Measurements from ENCODE around the gene CYB561D2.

Gene CYB561D2

DNA sequence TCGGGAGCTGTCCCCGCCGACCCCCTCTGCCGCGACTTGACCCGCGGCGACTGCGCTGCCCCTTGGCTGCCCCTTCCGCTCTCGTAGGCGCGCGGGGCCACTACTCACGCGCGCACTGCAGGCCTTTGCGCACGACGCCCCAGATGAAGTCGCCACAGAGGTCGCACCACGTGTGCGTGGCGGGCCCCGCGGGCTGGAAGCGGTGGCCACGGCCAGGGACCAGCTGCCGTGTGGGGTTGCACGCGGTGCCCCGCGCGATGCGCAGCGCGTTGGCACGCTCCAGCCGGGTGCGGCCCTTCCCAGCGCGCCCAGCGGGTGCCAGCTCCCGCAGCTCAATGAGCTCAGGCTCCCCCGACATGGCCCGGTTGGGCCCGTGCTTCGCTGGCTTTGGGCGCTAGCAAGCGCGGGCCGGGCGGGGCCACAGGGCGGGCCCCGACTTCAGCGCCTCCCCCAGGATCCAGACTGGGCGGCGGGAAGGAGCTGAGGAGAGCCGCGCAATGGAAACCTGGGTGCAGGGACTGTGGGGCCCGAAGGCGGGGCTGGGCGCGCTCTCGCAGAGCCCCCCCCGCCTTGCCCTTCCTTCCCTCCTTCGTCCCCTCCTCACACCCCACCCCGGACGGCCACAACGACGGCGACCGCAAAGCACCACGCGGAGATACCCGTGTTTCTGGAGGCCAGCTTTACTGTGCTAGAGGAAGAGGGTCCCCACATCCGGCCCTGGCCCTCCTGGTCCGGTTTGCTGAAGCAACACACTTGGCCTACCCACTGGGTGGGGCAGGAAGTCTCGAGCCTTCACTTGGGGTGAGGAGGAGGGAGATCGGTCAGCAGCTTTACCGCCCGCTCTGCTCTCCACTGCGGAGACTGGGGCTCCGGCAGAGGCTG is 10.0 kb upstream of the CYB561D2 start, which contains the start of gene RASSF1:
TSS of gene RASSF1 (minus strand) at position 389 of the 882 bp plus-strand sequence. CDS start at position 358, 31 bp downstream.
- in situ Hi-C loops (cut with HindIII; ENCODE audit: low sequenced_read_pairs): no loop called here

DNA sequence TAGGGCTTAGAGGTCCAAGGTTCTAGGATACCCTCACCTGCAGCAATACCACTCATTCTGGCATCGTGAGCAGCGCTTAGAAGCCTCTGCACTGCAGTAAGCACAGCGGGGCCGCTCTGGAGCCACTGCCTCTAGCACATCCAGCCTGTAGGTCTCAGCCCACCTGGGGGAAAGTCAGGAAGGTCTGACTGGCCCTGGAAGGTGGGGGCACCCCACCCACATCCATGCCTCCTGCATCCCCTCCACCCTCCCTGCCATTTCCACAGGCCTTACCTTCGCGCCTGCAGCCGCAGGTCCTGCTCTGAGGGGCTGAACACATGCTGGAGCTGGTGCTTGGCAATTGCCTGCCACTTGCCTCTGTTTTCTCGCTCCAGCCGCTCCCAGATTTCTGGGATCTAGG is 9.1 kb upstream of the CYB561D2 start:
- in situ Hi-C loops (cut with HindIII; ENCODE audit: low sequenced_read_pairs): no loop called here

DNA sequence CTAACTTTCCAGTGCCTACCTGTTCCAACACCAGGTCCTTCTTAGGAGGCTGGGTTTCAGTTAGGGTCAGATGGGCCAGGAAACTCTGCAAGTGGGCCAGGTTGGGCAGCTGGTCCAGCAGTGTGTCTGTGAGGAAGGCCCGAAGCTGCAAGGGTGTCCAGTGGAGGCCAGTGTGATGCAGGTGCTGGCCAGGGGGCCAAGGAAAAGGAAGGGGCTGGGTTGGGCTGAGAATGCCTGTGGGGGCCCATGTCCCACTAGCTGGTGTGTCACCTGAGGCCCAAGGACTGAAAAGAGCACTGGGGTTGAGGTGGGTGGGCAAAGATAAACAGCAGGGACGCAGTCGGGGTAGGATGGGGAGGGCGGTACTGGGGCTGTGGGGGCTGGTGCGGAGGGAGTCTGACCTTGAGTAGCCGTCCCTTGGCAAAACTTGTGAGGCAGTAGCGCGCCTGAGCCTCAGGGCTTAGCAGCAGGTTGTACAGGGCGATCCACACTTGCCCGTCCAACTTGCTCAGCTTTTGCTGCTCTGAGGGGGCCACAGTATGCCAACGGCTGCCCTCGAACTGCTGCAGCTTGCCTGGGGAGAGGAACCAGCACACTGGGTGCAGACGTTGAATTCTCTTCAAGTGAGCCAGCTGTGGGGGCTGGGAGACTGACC is 8.5 kb upstream of the CYB561D2 start:
- in situ Hi-C loops (cut with HindIII; ENCODE audit: low sequenced_read_pairs): no loop called here

DNA sequence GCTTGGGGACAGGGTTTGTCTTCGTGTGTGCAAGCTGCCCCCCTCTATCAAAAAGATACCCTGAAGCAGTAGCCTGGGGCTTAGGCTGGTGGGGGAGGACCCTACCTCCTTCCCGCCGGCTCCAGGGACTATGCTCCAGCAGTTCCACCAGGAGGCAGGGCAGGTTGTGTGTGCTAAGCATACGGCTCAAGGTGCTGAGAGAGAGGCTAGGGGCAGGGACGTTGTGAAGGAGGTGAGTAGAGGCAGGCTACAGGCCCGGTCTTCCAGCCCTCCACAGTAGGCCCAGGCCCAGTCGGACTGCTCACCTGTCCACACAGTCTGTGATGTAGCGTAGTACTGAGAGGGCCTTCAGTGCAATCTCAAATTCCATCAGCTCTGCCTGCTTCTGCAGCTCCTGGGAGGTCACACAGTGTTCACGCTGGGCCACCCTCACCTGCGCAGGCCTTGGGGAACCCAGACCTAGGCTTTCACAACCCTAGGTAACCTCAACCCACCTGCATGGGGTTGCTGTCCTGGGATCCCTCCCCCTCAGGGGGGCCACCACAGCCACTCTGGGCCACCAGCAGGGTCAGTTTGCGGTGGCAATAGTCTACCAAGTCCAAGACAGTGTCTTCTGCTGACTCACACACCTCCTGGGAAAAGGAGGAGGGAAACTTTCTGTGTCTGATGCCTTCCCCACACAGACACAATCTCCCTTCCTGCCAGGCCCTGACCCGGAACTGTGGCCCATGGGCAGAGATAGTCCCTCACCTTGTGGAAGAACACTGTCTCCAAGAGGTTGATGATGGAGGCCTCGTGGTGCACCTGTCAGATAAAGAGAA is 7.6 kb upstream of the CYB561D2 start:
- in situ Hi-C loops (cut with HindIII; ENCODE audit: low sequenced_read_pairs): no loop called here

DNA sequence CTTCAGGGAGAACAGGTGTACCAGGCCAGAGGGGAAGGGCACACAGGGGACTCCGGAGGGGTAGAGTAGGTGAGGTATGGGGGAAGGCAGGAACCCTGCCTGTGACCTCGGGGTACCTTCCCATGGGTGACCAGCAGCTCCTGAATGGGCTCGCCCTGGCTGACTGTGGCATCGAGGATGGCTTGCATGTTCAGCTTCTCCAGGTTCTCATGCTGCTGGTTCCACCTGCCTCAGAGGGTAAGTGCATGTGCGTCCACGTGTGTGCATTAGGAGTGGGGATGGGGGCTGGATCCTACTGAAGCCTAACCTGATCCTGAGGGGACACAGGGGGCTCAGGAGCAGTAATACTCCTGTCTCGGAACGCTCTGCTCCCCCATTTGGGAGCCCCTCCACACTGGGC is 5.7 kb upstream of the CYB561D2 start:
- in situ Hi-C loops (cut with HindIII; ENCODE audit: low sequenced_read_pairs): no loop called here

DNA sequence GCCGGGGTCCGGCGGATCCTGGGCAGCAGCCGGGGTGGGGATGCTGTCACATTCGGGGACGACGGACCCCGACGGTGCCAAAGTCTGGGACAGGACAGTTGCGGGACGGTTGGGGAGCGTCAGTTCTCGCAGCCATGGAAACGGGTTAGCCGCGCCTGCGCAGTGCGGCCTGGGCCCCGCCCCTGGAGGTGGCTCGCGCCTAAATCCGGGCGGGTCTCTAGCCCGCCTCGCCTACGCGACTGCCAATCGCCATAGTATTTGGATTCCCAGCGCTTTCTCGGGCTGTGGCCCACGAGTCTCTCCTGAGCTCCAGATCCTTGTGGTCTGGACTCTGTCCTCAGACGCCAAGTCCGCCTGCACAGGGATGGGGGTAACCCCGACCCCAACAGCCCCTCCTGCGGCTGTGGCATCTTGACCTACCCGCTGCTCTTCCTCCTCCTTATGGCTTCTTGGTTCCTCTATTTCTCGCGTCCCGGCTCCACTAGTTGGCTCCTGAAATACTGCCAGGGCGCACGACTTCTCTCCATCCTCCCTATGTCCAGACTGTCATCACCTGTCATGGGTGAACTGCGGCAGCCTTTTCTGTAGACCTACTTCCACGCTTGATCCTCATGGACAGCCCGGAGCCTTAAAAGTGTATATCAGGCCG is 5.0 kb upstream of the CYB561D2 start, which contains the start of gene ZMYND10:
TSS of gene ZMYND10 (minus strand) at position 147 of the 649 bp plus-strand sequence. CDS start 153 bp downstream, outside the sequence.
- in situ Hi-C loops (cut with HindIII; ENCODE audit: low sequenced_read_pairs): no loop called here

DNA sequence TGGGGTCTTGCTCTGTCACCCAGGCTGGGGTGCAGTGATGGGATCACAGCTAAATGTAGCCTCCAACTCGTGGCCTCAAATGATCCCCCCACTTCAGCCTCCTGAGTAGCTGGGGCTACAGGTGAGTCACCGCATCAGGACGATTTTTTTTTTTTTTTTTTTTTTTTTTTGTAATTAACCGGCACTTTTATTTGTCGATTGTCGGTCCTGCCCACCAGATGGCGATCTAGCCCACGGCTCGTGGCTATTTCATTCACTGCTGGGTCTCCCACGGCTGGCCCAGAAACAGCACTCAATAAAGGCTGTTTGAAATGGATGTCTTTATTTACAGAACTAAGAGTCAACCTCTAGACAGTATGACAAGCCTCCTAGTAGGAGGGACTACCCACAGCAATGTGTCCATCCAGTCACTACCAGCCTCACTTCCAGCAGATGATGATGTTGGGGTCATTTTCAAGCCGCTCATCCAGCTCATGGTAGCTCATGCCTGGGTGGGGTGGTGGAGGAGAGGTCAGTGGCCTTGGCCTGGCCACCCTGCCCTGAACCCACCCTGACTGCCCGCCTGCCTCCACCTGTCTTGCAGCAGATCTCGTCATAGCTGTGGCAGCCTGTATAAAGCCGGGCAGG is 3.4 kb upstream of the CYB561D2 start:
- in situ Hi-C loops (cut with HindIII; ENCODE audit: low sequenced_read_pairs): no loop called here

DNA sequence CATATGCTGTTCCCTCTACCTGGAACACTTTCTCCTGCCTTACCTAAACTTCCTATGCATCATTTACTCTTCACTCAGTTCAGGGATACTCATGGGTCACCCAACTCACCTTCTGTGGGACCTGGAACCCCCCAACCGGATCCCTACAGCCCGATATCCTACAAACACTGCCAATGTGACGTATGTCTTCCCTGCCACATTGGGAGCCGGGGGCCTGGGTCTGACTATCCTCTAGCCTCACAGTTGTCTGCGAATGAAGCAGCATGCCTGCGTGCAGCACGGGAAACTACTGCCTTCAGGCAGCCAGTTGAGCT is 492 bp upstream of the CYB561D2 start:
- in situ Hi-C loops (cut with HindIII; ENCODE audit: low sequenced_read_pairs): loop anchor here (5.0 kb wide), 1 partner anchor 187 kb away; no protein-coding TSS in a partner anchor

DNA sequence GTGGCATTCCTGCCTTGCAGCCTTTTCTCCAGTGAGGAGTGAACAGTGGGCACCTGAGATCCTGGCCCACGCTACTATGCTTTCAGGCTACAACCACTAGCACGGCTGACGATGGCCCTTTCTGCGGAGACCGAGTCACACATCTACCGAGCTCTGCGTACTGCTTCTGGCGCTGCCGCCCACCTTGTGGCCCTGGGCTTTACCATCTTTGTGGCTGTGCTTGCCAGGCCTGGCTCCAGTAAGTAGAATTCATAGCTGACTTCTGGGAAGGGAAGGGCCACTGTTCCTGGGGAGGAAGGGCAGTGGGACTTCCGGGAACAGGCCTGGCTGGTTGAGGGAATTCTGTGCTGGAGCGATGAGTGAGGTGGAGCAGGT is 648 bp downstream of the CYB561D2 start:
- in situ Hi-C loops (cut with HindIII; ENCODE audit: low sequenced_read_pairs): loop anchor here (5.0 kb wide), 1 partner anchor 186 kb away; no protein-coding TSS in a partner anchor

DNA sequence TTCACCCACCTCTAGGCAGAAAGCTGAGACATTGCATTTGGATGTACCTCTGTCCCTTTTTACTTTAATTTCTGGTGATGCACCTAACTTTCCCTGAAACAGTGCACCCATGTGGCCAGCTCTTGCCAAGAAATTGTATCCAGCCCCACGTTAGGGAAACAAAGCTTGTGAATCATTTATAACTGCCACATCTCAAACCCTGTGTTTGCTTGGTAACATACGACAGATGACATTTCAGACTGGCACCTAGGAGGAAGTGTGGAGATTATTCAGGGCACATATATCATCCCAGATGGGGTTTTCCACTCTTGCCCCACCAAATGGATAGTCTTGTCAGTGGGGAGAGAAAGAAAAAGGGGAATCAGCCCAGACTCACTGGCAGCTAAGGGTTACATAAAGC is 2.1 kb downstream of the CYB561D2 start:
- in situ Hi-C loops (cut with HindIII; ENCODE audit: low sequenced_read_pairs): loop anchor here (5.0 kb wide), 1 partner anchor 185 kb away; no protein-coding TSS in a partner anchor

DNA sequence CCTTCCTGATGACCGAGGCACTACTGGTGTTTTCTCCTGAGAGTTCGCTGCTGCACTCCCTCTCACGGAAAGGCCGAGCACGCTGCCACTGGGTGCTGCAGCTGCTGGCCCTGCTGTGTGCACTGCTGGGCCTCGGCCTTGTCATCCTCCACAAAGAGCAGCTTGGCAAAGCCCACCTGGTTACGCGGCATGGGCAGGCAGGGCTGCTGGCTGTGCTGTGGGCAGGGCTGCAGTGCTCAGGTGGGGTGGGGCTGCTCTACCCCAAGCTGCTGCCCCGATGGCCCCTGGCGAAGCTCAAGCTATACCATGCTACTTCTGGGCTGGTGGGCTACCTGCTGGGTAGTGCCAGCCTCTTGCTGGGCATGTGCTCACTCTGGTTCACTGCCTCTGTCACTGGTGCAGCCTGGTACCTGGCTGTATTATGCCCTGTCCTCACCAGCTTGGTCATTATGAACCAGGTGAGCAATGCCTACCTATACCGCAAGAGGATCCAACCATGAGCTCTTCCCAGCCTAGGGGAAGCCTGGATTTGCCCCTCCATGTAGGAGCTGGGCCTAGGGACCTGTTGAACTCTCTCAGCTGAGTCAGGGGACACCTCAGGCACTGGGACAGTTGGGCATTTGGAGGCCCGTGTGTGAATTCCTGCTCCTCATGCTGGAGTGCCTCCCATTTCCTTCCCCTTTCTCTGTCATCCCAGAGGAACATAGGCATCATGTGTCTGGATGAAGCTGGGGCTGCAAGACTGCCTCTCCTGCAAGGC is 2.8 kb downstream of the CYB561D2 start:
- in situ Hi-C loops (cut with HindIII; ENCODE audit: low sequenced_read_pairs): loop anchor here (5.0 kb wide), 1 partner anchor 184 kb away; no protein-coding TSS in a partner anchor

DNA sequence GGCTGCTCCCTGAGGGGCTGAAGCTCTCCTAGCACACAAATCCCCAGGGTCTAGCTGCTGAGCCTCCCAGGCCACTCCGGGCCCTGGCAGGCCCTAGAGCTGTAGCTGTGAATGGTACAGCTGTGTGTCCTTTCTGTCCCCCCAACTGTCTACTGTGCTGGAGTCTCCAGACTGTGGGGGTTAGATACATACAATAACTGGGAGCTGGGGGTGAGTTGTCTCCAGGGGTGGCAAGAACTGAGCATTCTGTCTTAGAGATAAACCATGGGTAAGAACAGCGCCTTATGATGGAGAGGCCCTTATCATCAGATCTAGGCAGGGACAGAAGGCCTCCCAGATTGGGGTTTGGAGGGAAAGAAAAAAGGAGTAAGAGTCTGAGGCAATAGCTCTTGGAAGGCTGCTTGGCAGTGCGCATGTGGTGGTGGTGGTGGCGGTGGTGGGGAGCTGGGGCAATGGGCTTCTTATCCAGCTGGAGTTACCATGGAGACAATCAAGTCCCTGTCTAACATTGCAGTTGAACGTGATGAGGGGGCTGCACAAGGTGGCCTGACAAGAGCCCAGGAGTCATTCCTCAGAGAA is 3.6 kb downstream of the CYB561D2 start:
- in situ Hi-C loops (cut with HindIII; ENCODE audit: low sequenced_read_pairs): loop anchor here (5.0 kb wide), 1 partner anchor 183 kb away; no protein-coding TSS in a partner anchor

DNA sequence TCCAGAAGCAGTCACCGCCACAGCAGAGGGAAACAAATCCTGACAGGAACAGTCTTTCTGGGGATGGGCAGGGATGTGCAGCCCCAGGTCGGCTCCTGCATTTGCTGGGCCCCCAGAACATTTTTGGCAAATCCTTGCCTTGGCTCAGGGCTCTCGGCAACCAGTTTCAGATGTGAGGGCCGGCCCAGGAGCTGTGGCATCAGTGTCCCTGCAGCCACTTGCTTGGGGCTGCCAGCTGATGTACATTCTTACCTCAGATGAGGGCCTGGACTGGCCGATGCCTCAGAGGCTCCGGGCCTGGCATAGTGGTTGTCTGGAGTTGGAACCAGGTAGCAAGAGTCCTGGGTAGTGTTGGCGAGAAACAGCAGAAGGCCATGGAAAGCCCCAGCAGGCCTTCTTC is 4.2 kb downstream of the CYB561D2 start:
- in situ Hi-C loops (cut with HindIII; ENCODE audit: low sequenced_read_pairs): loop anchor here (5.0 kb wide), 1 partner anchor 182 kb away; no protein-coding TSS in a partner anchor

DNA sequence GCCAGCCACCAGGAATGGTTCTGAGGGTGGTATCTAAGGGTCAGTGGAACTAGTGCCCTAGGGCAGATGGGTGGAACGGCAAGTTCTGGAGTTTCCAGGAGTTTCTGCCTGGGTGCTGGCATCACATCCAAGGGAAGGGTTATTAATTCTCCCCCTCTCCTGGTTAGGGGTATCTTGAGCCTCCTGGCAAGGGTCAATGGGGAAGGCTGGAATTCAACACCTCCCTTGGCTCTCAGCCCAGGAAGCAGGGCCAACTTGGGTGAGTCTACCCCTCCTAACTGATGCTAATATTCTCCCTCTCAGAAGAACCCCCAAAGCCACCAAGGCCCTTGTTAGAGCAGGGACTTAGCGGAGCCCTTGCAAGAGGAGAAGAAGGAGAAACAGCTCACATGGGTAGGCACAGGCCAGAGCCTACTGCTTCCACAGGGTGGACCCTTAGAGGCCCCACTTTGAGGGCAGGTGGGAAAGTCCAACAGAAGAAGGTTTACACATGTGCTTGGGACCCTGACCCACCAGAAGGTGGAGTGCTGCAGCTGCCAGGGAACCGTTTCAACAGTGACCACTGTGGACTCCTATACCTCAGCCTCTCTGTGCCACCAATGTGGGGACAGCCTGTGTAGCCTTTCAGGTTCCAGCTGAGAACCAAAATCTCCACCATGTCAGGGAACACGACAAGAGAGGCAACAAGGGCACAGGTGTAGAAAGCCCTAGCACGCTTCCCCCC is 5.3 kb downstream of the CYB561D2 start:
- in situ Hi-C loops (cut with HindIII; ENCODE audit: low sequenced_read_pairs): no loop called here

DNA sequence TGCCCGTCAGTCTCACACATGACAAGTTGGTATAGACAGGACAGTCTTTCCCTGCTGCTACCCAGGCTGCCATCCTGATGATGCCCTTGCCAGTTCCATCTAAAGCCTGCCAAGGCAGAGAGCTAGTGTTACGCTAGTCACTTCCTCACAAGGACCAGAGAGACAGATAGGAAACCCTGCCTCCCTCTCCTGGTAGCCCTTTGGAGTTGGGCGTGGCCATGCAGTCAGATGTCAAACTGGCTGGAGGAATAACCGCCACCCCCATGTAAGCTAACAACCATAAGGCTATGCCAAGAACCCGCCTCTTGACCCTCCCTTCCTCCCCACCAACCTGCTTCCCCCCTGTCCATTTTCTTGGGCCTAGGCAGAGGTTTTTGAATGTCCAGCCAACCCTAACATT is 5.9 kb downstream of the CYB561D2 start:
- in situ Hi-C loops (cut with HindIII; ENCODE audit: low sequenced_read_pairs): no loop called here

DNA sequence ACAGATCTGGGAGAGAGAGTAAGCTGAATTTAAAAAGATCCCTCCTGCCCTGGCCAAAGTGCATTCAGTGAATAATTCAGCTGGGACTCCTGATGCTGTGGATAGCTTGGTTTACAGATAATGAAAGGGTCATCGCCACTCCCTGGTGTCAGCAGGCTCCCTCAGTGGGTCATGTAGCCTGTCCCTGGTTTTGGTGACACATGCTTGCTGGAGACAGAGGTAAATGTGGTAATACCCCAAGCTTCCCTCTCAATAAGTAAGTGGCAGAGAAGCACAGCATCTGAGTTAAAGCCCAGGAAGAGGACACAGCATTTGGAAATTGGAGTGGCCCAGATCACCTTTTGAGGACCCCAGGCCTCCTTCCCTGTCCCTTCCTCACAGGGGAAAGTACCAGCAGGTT is 6.8 kb downstream of the CYB561D2 start:
- in situ Hi-C loops (cut with HindIII; ENCODE audit: low sequenced_read_pairs): no loop called here

DNA sequence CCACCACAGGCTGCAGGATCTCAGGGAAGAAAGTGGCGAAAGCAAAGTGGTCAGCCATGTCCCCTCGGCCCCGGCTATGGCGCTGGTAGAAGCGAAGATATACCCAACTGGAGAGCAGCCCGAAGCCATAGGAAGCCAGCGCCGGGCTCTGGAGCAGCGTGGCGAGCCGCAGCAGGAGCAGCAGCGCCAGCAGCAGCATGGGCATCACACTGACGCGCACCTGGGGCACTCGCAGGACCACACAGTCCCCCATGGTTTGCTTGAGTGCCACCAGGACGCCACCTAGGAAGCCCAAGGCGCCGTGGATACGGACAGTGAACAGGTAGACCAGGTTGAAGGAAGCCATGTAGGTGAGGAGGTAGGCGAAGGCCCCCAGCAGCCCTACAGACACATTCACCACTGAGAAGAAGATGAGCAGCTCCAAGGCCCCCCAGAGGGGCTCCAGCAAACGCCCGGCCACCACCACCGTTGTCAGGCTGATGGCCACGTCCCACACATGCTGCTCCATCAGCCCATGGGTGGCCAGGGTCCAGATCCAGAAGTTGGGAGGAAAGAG is 7.8 kb downstream of the CYB561D2 start:
- in situ Hi-C loops (cut with HindIII; ENCODE audit: low sequenced_read_pairs): no loop called here
